GM19397 (cell line): Measurements from ENCODE around the gene PPARGC1A.

ENCODE experiments used
- ATAC-seq: cut with Tn5 transposase; IDR thresholded peaks from one replicate; pipeline ENCODE4 v1.9.1; 2021; ENCODE audit warnings: mild to moderate bottlenecking, moderate library complexity; ENCODE audit not compliant: unreplicated experiment

PPARGC1A gene

GRCh38 chr4:23911675-23912455, 22.0 kb upstream of the PPARGC1A start:
- no peak for ATAC-seq

DNA sequence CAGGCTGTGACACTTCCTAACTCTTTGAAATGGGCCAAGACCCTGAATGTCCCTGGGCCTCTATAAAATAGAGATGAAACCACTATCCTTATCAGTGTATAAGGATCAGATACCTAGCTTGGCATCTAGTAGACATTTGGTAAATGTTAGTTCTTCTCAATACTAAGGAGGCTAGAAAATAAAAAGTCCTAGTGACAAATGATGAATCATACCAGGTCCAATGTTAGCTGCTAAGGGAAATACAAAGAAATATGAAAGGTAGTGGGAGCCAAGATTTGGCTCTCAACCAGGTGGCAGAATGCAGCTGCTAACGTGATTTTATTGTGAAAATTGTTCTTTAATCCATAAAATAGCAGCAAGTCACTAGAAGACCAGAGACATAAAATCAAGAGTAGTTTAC, 19.8 kb upstream of the PPARGC1A start:
- ATAC-seq: no peak

DNA sequence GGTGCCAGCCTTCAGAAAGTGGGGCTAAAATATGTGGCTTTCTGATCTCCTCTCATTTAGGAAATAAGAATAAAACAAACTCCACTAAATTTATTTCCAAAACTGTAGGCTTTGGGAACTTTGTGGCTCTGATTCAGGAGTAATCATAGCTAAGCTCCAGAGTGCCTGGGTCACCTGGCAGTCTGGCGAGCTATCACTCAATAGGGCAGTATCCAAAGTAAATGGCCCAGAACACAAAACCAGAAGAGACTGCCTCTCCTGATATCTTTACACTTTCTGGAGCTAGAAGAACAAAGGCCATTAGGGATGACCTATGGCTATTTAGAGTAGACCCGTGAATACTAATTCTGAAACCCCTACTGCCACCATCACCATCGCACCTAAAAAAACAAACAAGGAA, 17.0 kb upstream of the PPARGC1A start:
- ATAC-seq: no peak

GRCh38 chr4:23904639-23905071, 14.8 kb upstream of the PPARGC1A start:
- ATAC-seq: no peak

DNA sequence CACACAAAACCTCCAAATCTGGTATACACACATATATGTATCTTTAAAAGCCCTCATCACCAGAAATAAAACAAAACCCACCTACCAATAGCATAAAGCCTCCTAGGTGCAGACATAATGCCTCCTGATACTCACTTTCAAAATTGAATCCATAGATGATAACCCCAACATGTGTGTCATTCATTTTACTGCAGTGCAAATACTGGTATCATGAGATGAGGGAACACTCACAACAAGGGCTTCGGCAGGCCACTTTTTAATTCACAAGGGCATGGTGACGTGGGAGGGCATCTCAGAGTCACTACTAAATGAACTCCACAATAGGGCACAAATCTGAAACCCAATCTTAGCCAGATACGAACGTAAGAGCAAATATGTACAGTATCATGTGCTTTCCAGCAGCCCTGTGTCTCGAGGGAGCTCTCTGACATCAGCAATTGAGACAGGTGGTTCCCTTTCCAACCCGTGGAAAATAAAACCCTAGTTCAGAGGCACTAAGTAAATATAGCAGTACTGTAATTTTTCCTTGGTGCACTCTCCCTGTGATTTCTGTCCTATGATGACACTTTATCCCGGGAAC, 14.1 kb upstream of the PPARGC1A start:
- ATAC-seq: no peak

GRCh38 chr4:23902222-23902804, 12.5 kb upstream of the PPARGC1A start:
- ATAC-seq: no peak

DNA sequence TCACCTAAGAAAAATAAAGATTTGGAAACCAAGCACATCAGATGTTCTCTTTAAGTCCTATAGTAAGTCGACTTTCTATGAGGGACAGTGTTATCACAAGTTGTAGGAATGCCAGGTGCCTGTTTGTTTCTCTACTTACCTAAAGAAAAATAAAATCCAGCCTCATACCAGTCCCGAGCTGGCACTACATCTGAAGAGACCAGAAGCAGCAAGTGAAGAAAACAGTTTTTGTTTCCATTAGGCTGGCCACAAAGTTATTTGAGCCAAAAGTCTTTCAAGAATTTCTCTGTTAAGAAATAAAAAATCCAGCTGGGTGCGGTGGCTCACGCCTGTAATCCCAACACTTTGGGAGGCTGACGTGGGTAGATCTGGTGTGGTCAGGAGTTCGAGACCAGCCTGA, 10.8 kb upstream of the PPARGC1A start:
- ATAC-seq: no peak

DNA sequence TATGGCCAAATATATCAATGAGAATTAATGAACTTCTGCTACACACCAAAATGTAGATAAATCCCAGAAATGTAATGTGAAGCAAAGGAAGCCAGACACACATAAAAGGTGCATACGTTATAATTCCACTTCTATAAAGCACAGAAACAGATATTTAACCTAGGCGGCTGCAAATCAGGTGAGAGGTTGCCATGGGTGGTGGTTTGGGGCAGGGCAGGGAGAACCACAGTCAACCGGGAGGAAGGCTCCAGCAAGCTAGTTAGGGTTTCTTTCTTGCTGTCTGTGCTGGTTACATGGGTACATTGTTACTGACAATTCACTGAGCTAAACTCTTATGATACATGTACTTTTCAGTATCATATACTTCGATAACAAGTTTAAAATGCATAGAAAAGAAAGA, 9.7 kb upstream of the PPARGC1A start:
- ATAC-seq: no peak

GRCh38 chr4:23897564-23898109, 7.8 kb upstream of the PPARGC1A start:
- ATAC-seq: no peak

DNA sequence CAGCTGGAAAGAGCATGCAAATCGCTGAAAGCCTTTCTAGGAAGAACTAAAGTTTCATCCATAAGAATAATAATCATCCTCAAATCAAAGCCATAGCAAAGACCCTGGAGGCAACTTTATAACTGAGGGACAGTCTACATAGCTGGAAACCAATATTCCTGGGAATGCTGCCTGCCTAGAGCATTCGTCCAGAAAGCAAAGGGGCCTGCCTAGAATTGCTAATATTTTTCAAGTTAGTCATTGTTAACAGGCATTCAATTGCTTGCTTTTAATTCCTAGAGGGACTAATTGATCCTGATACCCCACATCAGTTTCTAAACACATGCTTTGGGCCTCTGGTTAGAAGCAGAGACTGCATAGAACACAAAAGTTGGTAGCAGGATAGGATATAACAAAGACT, 4.2 kb upstream of the PPARGC1A start:
- no peak for ATAC-seq

- ATAC-seq: no peak
Measured at GRCh38 chr4:23891064-23891421, 1.2 kb upstream of the PPARGC1A start.

- no peak for ATAC-seq
Measured at GRCh38 chr4:23890369-23891063, 669 bp upstream of the PPARGC1A start.

- no peak for ATAC-seq
Measured at GRCh38 chr4:23889391-23889790, 456 bp downstream of the PPARGC1A start.

DNA sequence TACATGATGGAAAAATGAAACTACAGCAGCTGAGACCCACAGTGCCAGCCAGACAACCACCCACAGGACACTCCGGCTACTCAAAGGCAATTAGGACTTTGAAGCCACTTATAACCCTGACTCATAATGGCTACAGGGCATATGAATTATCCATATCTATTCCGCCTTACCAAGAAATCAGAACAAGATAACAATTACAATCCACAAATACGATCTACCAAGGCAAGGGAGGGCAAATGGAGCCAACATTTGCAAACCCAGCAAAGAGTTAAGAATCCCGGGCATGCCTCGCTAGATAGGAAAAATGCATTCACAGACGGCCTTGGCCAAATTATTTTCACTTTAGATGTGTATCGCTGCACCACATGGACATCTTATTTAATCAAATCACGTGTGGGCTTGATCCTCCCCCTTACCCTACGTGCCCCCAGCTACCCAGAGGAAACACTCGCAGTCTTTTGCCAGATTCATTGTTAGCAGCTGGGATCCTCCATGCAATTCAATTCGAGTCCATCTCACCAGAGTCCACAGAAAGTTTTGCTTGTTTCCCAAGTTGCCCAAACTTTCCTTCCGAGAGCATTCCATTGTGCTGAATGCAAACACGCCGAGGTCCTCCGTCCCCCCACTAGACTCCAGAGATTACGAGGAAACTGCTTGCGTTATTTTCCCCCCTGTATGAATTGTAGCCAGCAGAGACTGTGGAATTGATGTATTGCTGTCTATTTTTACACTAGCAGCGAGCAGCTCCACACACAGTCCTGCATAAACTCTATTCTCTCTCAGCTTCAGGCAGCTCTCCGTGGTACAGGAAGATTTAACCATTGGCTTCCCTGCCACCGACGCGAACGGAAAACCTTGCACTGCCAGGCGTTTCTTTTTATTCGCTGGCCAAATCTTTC, 1.2 kb downstream of the PPARGC1A start:
- ATAC-seq: no peak

DNA sequence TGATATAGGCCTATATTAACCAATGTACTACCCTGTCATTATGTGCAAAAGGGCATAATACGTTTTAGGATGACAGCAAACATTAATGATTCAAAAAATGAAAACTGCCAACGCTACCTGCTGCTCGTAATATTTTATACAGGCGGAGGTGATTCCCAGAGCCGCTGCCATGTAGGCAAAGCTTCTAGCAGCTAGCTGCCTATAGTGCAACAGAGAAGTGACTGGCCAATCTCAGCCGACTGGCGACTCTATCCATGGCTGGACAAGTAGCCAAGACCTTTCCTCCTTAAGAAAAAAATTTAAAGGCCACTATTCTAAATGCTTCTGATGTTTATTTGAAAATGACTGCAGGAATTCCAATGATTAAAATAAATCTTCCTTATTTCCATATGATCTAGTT, 1.9 kb downstream of the PPARGC1A start:
- no peak for ATAC-seq

GRCh38 chr4:23887173-23887572, 2.7 kb downstream of the PPARGC1A start:
- no peak for ATAC-seq

GRCh38 chr4:23885943-23886590, 3.8 kb downstream of the PPARGC1A start:
- ATAC-seq: no peak

- ATAC-seq: no peak
Measured at GRCh38 chr4:23884741-23885140, 5.1 kb downstream of the PPARGC1A start.

DNA sequence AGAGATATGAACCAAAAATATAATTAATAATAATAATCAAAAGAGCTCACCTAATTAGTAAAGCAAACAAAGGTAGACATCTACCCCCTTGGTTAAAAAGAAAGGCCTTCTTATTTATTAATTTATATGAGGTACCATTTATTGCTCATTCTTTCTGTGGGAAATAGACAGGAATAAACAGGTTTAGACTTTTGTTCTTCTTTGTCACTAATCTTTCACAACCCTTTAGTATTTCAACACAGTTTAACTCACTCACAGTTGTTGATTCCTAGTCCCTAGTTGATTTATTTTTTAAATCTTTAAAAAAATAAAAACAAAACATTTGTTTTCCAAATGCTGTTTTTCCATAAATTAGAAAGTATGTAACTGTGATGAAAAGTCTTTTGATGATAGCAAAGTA, 5.6 kb downstream of the PPARGC1A start:
- ATAC-seq: no peak

- ATAC-seq: no peak
Measured at GRCh38 chr4:23882976-23883531, 6.8 kb downstream of the PPARGC1A start.
